Stomach smooth muscle (tissue), 2 donors: ENCODE measurements around the gene TMC5.

Experiments
- H3K27ac ChIP-seq: one replicate; pipeline ENCODE4 v1.7.0; 2013; ENCODE audit warnings: mild to moderate bottlenecking, low read length, inconsistent platforms
- H3K27me3 ChIP-seq, 2 donors: one replicate each; pipeline ENCODE4 v1.7.0; 2013; ENCODE audit warnings: low read length in 2 of 2; ENCODE audit not compliant: insufficient read depth in 2 of 2, control insufficient read depth in 1 of 2
- H3K36me3 ChIP-seq, 2 donors: one replicate each; pipeline ENCODE4 v1.7.0; 2013; ENCODE audit warnings: low read length in 2 of 2; ENCODE audit not compliant: control insufficient read depth in 2 of 2, insufficient read depth in 2 of 2
- H3K4me1 ChIP-seq: one replicate; pipeline ENCODE4 v1.7.0; 2013; ENCODE audit warnings: low read length; ENCODE audit not compliant: control insufficient read depth, insufficient read depth
- H3K4me3 ChIP-seq, 2 donors: one replicate each; pipeline ENCODE4 v1.7.0; 2013; ENCODE audit warnings: low read length in 2 of 2
- H3K9ac ChIP-seq, 2 donors: one replicate each; pipeline ENCODE4 v1.7.0; 2013; ENCODE audit warnings: low read length in 2 of 2, mild to moderate bottlenecking in 1 of 2
- H3K9me3 ChIP-seq, 2 donors: one replicate each; pipeline ENCODE4 v1.7.0; 2013; ENCODE audit warnings: low read length in 2 of 2; ENCODE audit not compliant: control insufficient read depth in 2 of 2
- donor health status: healthy.
- donor health status: Pancreatic carcinoma.

TMC5 gene

GRCh38 chr16:19522397-19522732 lies 104.7 kb downstream of the TMC5 start:
- Histone ChIP-seq H3K9ac (peak overlapping the region in 1 of 2 donors; percentile 86), H3K27me3 (no peaks in the 10 kb centered on the region), H3K36me3 (no peaks in the 10 kb centered on the region), H3K9me3 (no peaks in the 10 kb centered on the region), H3K4me3 (peak overlapping the region; percentile 85 to 95), H3K27ac (peak overlapping the region; percentile 86), H3K4me1 (peaks cover 35% of the 10 kb centered on the region)

- Histone ChIP-seq H3K9me3 (no peaks in the 10 kb centered on the region), H3K27ac (peak overlapping the region; percentile 86), H3K36me3 (no peaks in the 10 kb centered on the region), H3K27me3 (no peaks in the 10 kb centered on the region), H3K4me1 (peaks cover 35% of the 10 kb centered on the region), H3K4me3 (no peak overlapping the region), H3K9ac (no peak overlapping the region)
These were observed 105.1 kb downstream of the TMC5 start for GRCh38 chr16:19522760-19523159.

GRCh38 chr16:19523184-19523558 lies 105.5 kb downstream of the TMC5 start:
- H3K4me3 ChIP-seq = peak overlapping the region in 1 of 2 donors; percentile 94
- no peaks in the 10 kb centered on the region for H3K9me3 ChIP-seq
- H3K27ac ChIP-seq = no peak overlapping the region
- peaks cover 35% of the 10 kb centered on the region for H3K4me1 ChIP-seq
- H3K36me3 ChIP-seq = peaks cover 0 to 2% of the 10 kb centered on the region in 2 donors
- H3K27me3 ChIP-seq = no peaks in the 10 kb centered on the region
- no peak overlapping the region for H3K9ac ChIP-seq

- Histone ChIP-seq H3K4me3 (peak within 1 kb of the TSS; percentile 75 to 94), H3K27me3 (no peaks in the 10 kb centered on the region), H3K4me1 (peaks cover 35% of the 10 kb centered on the region), H3K36me3 (peaks cover 0 to 8% of the 10 kb centered on the region in 2 donors), H3K9me3 (no peaks in the 10 kb centered on the region), H3K27ac (no peak within 1 kb of the TSS), H3K9ac (peak within 1 kb of the TSS; percentile 72 to 73)
These were observed 106.1 kb downstream of the TMC5 start, which contains the start of gene CCP110 for GRCh38 chr16:19523559-19524355. TSS of gene CCP110 (plus strand) at chr16:19523942. CDS start at chr16:19527882, 3,940 bp downstream.

GRCh38 chr16:19524356-19524615 lies 106.6 kb downstream of the TMC5 start:
- peaks cover 0 to 8% of the 10 kb centered on the region in 2 donors for H3K36me3 ChIP-seq
- H3K4me1 ChIP-seq = peaks cover 35% of the 10 kb centered on the region
- H3K27ac ChIP-seq = no peak overlapping the region
- H3K4me3 ChIP-seq = peak overlapping the region; percentile 75 to 94
- no peaks in the 10 kb centered on the region for H3K9me3 ChIP-seq
- H3K27me3 ChIP-seq = no peaks in the 10 kb centered on the region
- peak overlapping the region; percentile 72 to 73 for H3K9ac ChIP-seq

GRCh38 chr16:19524616-19525384 lies 107.1 kb downstream of the TMC5 start:
- Histone ChIP-seq H3K27ac (no peak overlapping the region), H3K9me3 (no peaks in the 10 kb centered on the region), H3K36me3 (peaks cover 0 to 8% of the 10 kb centered on the region in 2 donors), H3K9ac (peak overlapping the region; percentile 72 to 73), H3K4me3 (peak overlapping the region; percentile 75 to 94), H3K4me1 (peaks cover 33% of the 10 kb centered on the region), H3K27me3 (no peaks in the 10 kb centered on the region)

- H3K27ac ChIP-seq = no peak overlapping the region
- H3K4me1 ChIP-seq = peaks cover 28% of the 10 kb centered on the region
- H3K36me3 ChIP-seq = peaks cover 0 to 8% of the 10 kb centered on the region in 2 donors
- peak overlapping the region in 1 of 2 donors; percentile 73 for H3K9ac ChIP-seq
- no peaks in the 10 kb centered on the region for H3K27me3 ChIP-seq
- peak overlapping the region; percentile 75 to 94 for H3K4me3 ChIP-seq
- H3K9me3 ChIP-seq = no peaks in the 10 kb centered on the region
These were observed 107.7 kb downstream of the TMC5 start for GRCh38 chr16:19525385-19525723.

- Histone ChIP-seq H3K27ac (no peak overlapping the region), H3K4me1 (peaks cover 16% of the 10 kb centered on the region), H3K36me3 (peaks cover 3 to 8% of the 10 kb centered on the region in 2 donors), H3K27me3 (no peaks in the 10 kb centered on the region), H3K9me3 (no peaks in the 10 kb centered on the region), H3K9ac (no peak overlapping the region), H3K4me3 (no peak overlapping the region)
These were observed 109.5 kb downstream of the TMC5 start for GRCh38 chr16:19527161-19527560.

- Histone ChIP-seq H3K4me3 (no peak overlapping the region), H3K4me1 (peaks cover 12% of the 10 kb centered on the region), H3K27ac (no peak overlapping the region), H3K27me3 (no peaks in the 10 kb centered on the region), H3K9me3 (no peaks in the 10 kb centered on the region), H3K9ac (no peak overlapping the region), H3K36me3 (peaks cover 5 to 8% of the 10 kb centered on the region in 2 donors)
These were observed 111.0 kb downstream of the TMC5 start for GRCh38 chr16:19528666-19529065.

GRCh38 chr16:19532601-19533000 lies 114.9 kb downstream of the TMC5 start:
- Histone ChIP-seq H3K9ac (no peak overlapping the region), H3K4me1 (no peaks in the 10 kb centered on the region), H3K4me3 (no peak overlapping the region), H3K36me3 (peaks cover 18 to 22% of the 10 kb centered on the region in 2 donors), H3K27ac (no peak overlapping the region), H3K9me3 (no peaks in the 10 kb centered on the region), H3K27me3 (no peaks in the 10 kb centered on the region)
